B cell (primary cell): ENCODE data around the gene CRACR2A. TPM values are rescaled to one million over a fixed set of nuclear protein-coding genes. Genes with fewer than 3 reads are reported as not detected.

ENCODE experiments used
- ATAC-seq: fragments of 200-7000 bp; cut with Tn5 transposase; one replicate; pipeline ENCODE4 v1.10.0; 2021; ENCODE audit warnings: low read depth, mild to moderate bottlenecking, moderate number of reproducible peaks, moderate library complexity
- CTCF ChIA-PET: fragments of 350-600 bp; sonication (Branson Sonifier 250); formaldehyde crosslinking; loops from one replicate; lab custom pipeline; 2021; ENCODE audit warnings: antibody characterized with exemption, inconsistent platforms; lab: Charles Lee
- POLR2A ChIA-PET: fragments of 350-600 bp; sonication (Branson Sonifier 250); formaldehyde crosslinking; loops from one replicate; lab custom pipeline; 2021; ENCODE audit warnings: antibody characterized with exemption; lab: Charles Lee
- DNase-seq: peaks from one replicate; pipeline ENCODE4 v3.0.0; 2013
- H2AFZ ChIP-seq: 2 replicates; pipeline ENCODE4 v1.6.1; 2012; ENCODE audit warnings: mild to moderate bottlenecking, low read depth, low read length; ENCODE audit not compliant: insufficient read depth, poor library complexity, severe bottlenecking
- H3K27ac ChIP-seq, 2 donors: 1 replicate in 1 of 2; 2 replicates in 1 of 2; pipeline ENCODE4 v1.5.1; 2012 to 2013; ENCODE audit warnings: low read length in 2 of 2, mild to moderate bottlenecking in 2 of 2, moderate library complexity in 1 of 2
- H3K27me3 ChIP-seq, 4 experiments: fragments of 200-600 bp in 1 of 4; sonication (generic) in 1 of 4; replicated peaks in 1 of 4; 1 replicate in 2 of 4; 2 replicates in 2 of 4; pipeline versions ENCODE4 v1.6.1 to v1.7.0; 2013 to 2016; ENCODE audit warnings: low read length in 3 of 4, mild to moderate bottlenecking in 2 of 4, mixed read lengths in 1 of 4, moderate library complexity in 1 of 4; ENCODE audit not compliant: insufficient read depth in 4 of 4, control insufficient read depth in 3 of 4; ENCODE audit errors: control extremely low read depth in 1 of 4
- H3K36me3 ChIP-seq, 2 experiments: replicated peaks in 1 of 2; 1 replicate in 1 of 2; 2 replicates in 1 of 2; pipeline versions ENCODE4 v1.6.1 to v1.7.1; 2013; ENCODE audit warnings: low read length in 1 of 2; ENCODE audit not compliant: insufficient read depth in 2 of 2, control insufficient read depth in 1 of 2; ENCODE audit errors: control extremely low read depth in 1 of 2, extremely low read depth in 1 of 2
- H3K4me1 ChIP-seq, 2 donors: fragments of 200-600 bp in 1 of 2; sonication (generic) in 1 of 2; 1 replicate in 1 of 2; 2 replicates in 1 of 2; pipeline versions ENCODE4 v1.5.1 to v1.6.1; 2013 to 2017; ENCODE audit warnings: low read length in 2 of 2; ENCODE audit not compliant: control insufficient read depth in 2 of 2, insufficient read depth in 2 of 2
- H3K4me2 ChIP-seq: replicated peaks from 2 replicates; pipeline ENCODE3; 2012; ENCODE audit warnings: mild to moderate bottlenecking, low read depth, low read length; ENCODE audit not compliant: poor library complexity, severe bottlenecking
- H3K4me3 ChIP-seq, 5 experiments: fragments of 200-600 bp in 1 of 5; sonication (generic) in 1 of 5; 1 replicate in 3 of 5; 2 replicates in 2 of 5; pipeline versions ENCODE4 v1.5.1 to v1.7.0; 2011 to 2016; ENCODE audit warnings: low read length in 4 of 5, mild to moderate bottlenecking in 4 of 5, low read depth in 2 of 5, control low read depth in 1 of 5, moderate library complexity in 1 of 5; ENCODE audit not compliant: insufficient read depth in 1 of 5; ENCODE audit errors: control extremely low read depth in 1 of 5, extremely low read depth in 1 of 5
- H3K79me2 ChIP-seq: fragments of 200-600 bp; sonication (generic); one replicate; pipeline ENCODE4 v1.6.0; 2016; ENCODE audit warnings: low read length; ENCODE audit not compliant: control insufficient read depth, insufficient read depth
- H3K9ac ChIP-seq: fragments of 200-600 bp; sonication (generic); 2 replicates; pipeline ENCODE4 v1.6.1; 2017; ENCODE audit warnings: mild to moderate bottlenecking, low read length, moderate library complexity
- H3K9me3 ChIP-seq, 3 donors: one replicate each; pipeline versions ENCODE4 v1.6.1 to v1.7.1; 2013; ENCODE audit warnings: low read length in 2 of 3; ENCODE audit not compliant: control insufficient read depth in 2 of 3, insufficient read depth in 1 of 3; ENCODE audit errors: control extremely low read depth in 1 of 3
- H4K20me1 ChIP-seq: 2 replicates; pipeline ENCODE4 v1.6.0; 2012; ENCODE audit warnings: mild to moderate bottlenecking, low read length; ENCODE audit not compliant: insufficient read depth, control insufficient read depth, poor library complexity, severe bottlenecking
- H3K27ac Mint-ChIP-seq: one replicate; pipeline ENCODE4 v1.8.0; 2021; ENCODE audit warnings: mixed read lengths
- H3K27me3 Mint-ChIP-seq: one replicate; pipeline ENCODE4 v1.8.0; 2021; ENCODE audit warnings: mixed read lengths
- H3K4me1 Mint-ChIP-seq: one replicate; pipeline ENCODE4 v1.8.0; 2021; ENCODE audit warnings: mixed read lengths
- H3K4me3 Mint-ChIP-seq: one replicate; pipeline ENCODE4 v1.8.0; 2021; ENCODE audit warnings: mixed read lengths
- H3K9me3 Mint-ChIP-seq: one replicate; pipeline ENCODE4 v1.8.0; 2022; ENCODE audit warnings: mixed read lengths; ENCODE audit not compliant: insufficient read depth
- EZH2 ChIP-seq: IDR thresholded peaks from 2 replicates; pipeline ENCODE4 v1.6.1; 2012; ENCODE audit warnings: borderline replicate concordance, low read depth, mild to moderate bottlenecking, moderate library complexity, low read length; ENCODE audit not compliant: insufficient read depth, poor library complexity, severe bottlenecking
- WGBS: methylation state at CpG from one replicate; pipeline ENCODE4 v1.1.5; 2013; ENCODE audit warnings: missing lambda C conversion rate; ENCODE audit not compliant: insufficient coverage; 5-methylcytosine and 5-hydroxymethylcytosine counted together
- intact Hi-C: fragments of 100-400 bp; cut with micrococcal nuclease; formaldehyde crosslinking; loops from one replicate; pipeline ENCODE4 v1.10.0; 2022
- polyA plus RNA-seq: library from polyadenylated mRNA; depleted of rRNA; stranded (reverse); fragments of >200 nt; gene quantifications from 2 replicates; pipeline ENCODE4 v1.2.3, GENCODE V29; 2012
- total RNA-seq, 2 donors: library from RNA; stranded (reverse); fragments of 120-200 nt in 1 of 2; gene quantifications; 1 replicate in 1 of 2; 2 replicates in 1 of 2; pipeline versions ENCODE4 v1.2.3 to v1.2.4, GENCODE V29; 2013 to 2022
- TF ChIP-seq, protein P1 (sequence below): fragments of 200-600 bp; IDR thresholded peaks from one replicate; pipeline ENCODE4 v1.8.0; 2022; ENCODE audit warnings: antibody characterized with exemption, mild to moderate bottlenecking

CRACR2A gene
- total and polyA plus RNA-seq, 2 donors (not counting 1 experiment from before 2014, with no cell fraction given) = 15.2 to 26.1 TPM

DNA sequence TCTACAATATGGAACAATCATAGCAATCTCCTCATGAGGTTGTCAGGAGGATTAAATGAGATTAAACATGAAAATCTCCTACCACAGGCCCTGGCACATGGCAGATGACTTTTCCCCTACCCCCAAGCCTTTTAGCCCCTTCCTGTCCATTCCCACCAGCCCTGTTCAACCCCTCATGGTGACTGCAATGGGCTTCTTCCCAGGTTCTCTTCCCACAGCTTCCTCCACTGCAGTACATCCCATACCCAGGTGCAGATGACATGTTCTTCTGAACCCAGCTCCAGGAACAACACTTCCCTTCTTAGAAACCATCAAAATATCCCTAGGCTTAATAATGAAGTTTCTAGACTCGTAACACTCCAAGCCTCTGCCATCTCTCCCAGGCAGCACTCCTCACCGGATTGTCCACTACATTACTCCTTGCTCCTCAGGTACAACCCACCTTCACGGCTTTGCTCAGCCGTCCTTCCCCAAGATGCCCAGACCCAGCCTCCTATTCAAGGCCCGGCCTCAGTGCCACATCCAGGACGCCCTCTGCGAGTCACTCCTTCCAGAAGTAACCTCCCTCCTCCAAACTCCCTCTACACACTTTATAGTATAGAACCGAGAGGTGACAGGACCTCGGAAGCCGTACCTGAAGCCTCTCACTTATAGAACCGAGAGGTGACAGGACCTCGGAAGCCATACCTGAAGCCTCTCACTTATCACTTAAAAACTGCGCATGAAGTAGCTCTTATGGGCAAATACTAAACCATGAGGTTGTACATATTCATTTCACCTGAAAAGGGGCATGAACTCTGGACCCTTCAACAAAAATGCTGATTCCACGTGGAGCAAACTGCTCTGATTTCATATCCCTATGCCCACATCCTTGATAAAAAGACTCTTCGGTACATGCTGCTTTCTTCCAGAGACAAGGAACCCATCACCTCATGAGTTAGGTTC, 1.5 kb downstream of the CRACR2A start:
- Histone ChIP-seq H3K4me3 (peak overlapping the region in 4 of 5 experiments; percentile 68 to 98 (median 78)), H3K9me3 (peaks cover 0 to 9% (median 2%) of the 10 kb centered on the region in 3 donors), H3K4me1 (peaks cover 20 to 29% of the 10 kb centered on the region in 2 donors), H3K79me2 (peaks cover 80% of the 10 kb centered on the region), H4K20me1 (peaks cover 5% of the 10 kb centered on the region), H3K4me2 (peak overlapping the region; percentile 94), H3K27me3 (no peaks in the 10 kb centered on the region), H3K9ac (peak overlapping the region; percentile 88), H2AFZ (peak overlapping the region; percentile 92), H3K27ac (peak overlapping the region; percentile 86 to 95), H3K36me3 (peaks cover 3 to 5% of the 10 kb centered on the region in 2 experiments)
- TF ChIP-seq, protein P1, sequence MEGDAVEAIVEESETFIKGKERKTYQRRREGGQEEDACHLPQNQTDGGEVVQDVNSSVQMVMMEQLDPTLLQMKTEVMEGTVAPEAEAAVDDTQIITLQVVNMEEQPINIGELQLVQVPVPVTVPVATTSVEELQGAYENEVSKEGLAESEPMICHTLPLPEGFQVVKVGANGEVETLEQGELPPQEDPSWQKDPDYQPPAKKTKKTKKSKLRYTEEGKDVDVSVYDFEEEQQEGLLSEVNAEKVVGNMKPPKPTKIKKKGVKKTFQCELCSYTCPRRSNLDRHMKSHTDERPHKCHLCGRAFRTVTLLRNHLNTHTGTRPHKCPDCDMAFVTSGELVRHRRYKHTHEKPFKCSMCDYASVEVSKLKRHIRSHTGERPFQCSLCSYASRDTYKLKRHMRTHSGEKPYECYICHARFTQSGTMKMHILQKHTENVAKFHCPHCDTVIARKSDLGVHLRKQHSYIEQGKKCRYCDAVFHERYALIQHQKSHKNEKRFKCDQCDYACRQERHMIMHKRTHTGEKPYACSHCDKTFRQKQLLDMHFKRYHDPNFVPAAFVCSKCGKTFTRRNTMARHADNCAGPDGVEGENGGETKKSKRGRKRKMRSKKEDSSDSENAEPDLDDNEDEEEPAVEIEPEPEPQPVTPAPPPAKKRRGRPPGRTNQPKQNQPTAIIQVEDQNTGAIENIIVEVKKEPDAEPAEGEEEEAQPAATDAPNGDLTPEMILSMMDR = no peak
- POLR2A ChIA-PET = no interaction called here
- intact Hi-C loops = loop anchor here (2.0 to 5.0 kb wide), 4 partner anchors 516 to 939 kb away; partner anchors contain the start of genes ITFG2, TIGAR and TULP3
- Mint-ChIP-seq H3K9me3 (no peaks in the 10 kb centered on the region), H3K27me3 (no peaks in the 10 kb centered on the region), H3K4me3 (peak overlapping the region; percentile 92), H3K4me1 (peaks cover 34% of the 10 kb centered on the region), H3K27ac (peak overlapping the region; percentile 91)
- DNase-seq (no peak), ATAC-seq (no peak)
- CTCF ChIA-PET = no interaction called here
- 84% methylated on average over 13 of the region's 15 CpGs for WGBS

DNA sequence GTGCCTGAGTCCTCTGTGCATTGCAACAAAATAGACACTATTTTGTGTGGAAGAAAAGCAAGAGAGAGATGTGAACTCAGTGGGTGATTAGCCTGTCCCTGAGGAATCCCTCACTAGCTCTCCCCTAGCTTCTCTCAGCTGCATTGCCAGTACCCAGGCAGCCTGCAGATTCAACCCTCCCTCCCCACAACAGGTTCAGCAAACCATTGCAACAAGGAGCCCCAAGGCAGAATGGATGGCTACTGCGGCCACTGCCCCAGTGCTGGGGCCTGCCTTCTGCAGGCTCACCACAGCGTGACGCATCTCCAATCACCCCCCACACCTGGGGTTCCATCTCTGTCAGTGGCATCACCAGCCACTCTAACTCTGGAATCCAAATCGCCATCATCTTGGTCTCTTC, 2.3 kb downstream of the CRACR2A start:
- no peak overlapping the region for H3K9ac ChIP-seq
- peaks cover 78% of the 10 kb centered on the region for H3K79me2 ChIP-seq
- H3K4me2 ChIP-seq = no peak overlapping the region
- CTCF ChIA-PET = no interaction called here
- no peaks in the 10 kb centered on the region for H3K9me3 Mint-ChIP-seq
- H3K9me3 ChIP-seq = peaks cover 0 to 12% (median 2%) of the 10 kb centered on the region in 3 donors
- H3K4me3 ChIP-seq = no peak overlapping the region
- H3K27me3 Mint-ChIP-seq = no peaks in the 10 kb centered on the region
- ATAC-seq = no peak
- DNase-seq = no peak
- peak overlapping the region; percentile 91 for H3K27ac Mint-ChIP-seq
- intact Hi-C loops = loop anchor here (5.0 kb wide), 2 partner anchors 517 to 858 kb away; partner anchors contain the start of gene TULP3
- POLR2A ChIA-PET = no interaction called here
- H3K27me3 ChIP-seq = no peaks in the 10 kb centered on the region
- no peak overlapping the region for H2AFZ ChIP-seq
- peaks cover 3 to 10% of the 10 kb centered on the region in 2 experiments for H3K36me3 ChIP-seq
- H3K27ac ChIP-seq = no peak overlapping the region
- H3K4me3 Mint-ChIP-seq = no peak overlapping the region
- TF ChIP-seq EZH2 = no peak
- TF ChIP-seq, protein P1 = no peak
- H3K4me1 Mint-ChIP-seq = peaks cover 34% of the 10 kb centered on the region
- peaks cover 5% of the 10 kb centered on the region for H4K20me1 ChIP-seq
- H3K4me1 ChIP-seq = peaks cover 20 to 29% of the 10 kb centered on the region in 2 donors
- WGBS = 100% methylated on average over 3 of the region's 4 CpGs
